Hepatocyte (in vitro differentiated cells): ENCODE data around the gene HSPA14.

Source experiments
- CTCF ChIP-seq: fragments of 200-600 bp; sonication (generic); IDR thresholded peaks from 2 replicates; pipeline ENCODE4 v1.5.1; 2016; ENCODE audit warnings: antibody characterized with exemption, mild to moderate bottlenecking; ENCODE audit not compliant: poor library complexity
- EZH2 ChIP-seq: fragments of 200-600 bp; sonication (generic); IDR thresholded peaks from 2 replicates; pipeline ENCODE4 v1.6.1; 2016; ENCODE audit warnings: antibody characterized with exemption, mild to moderate bottlenecking, borderline replicate concordance
- EZH2phosphoT487 ChIP-seq: fragments of 200-600 bp; sonication (generic); IDR thresholded peaks from one replicate; pipeline ENCODE4 v1.6.1; 2018; ENCODE audit warnings: antibody characterized with exemption, mild to moderate bottlenecking, low read depth, moderate library complexity; ENCODE audit not compliant: unreplicated experiment, severe bottlenecking

- no peak for TF ChIP-seq EZH2
- no peak for TF ChIP-seq CTCF
- TF ChIP-seq EZH2phosphoT487, result no peak
These were observed 67.8 kb downstream of the HSPA14 start for GRCh38 chr10:14905890-14906289.
